HG02938 (cell line): Measurements from ENCODE around the gene SPTA1.

ENCODE experiments used
- ATAC-seq: cut with Tn5 transposase; IDR thresholded peaks from one replicate; pipeline ENCODE4 v1.9.1; 2021; ENCODE audit warnings: mild to moderate bottlenecking, moderate library complexity; ENCODE audit not compliant: unreplicated experiment

The SPTA1 gene

GRCh38 chr1:158687037-158687436, 522 bp upstream of the SPTA1 start:
- ATAC-seq, result no peak

GRCh38 chr1:158685085-158685484, 1.4 kb downstream of the SPTA1 start:
- no peak for ATAC-seq

GRCh38 chr1:158681606-158682005, 4.9 kb downstream of the SPTA1 start:
- no peak for ATAC-seq

GRCh38 chr1:158679289-158679688, 7.2 kb downstream of the SPTA1 start:
- no peak for ATAC-seq

GRCh38 chr1:158675563-158676323, 10.8 kb downstream of the SPTA1 start:
- no peak for ATAC-seq

- ATAC-seq, result no peak
These were observed 12.2 kb downstream of the SPTA1 start for GRCh38 chr1:158674302-158674701.

- ATAC-seq, result no peak
These were observed 20.5 kb downstream of the SPTA1 start for GRCh38 chr1:158666037-158666436.

GRCh38 chr1:158654571-158654970, 31.9 kb downstream of the SPTA1 start:
- no peak for ATAC-seq

- no peak for ATAC-seq
These were observed 32.4 kb downstream of the SPTA1 start for GRCh38 chr1:158654086-158654485.

- no peak for ATAC-seq
These were observed 33.7 kb downstream of the SPTA1 start for GRCh38 chr1:158652721-158653334.

GRCh38 chr1:158649052-158649451, 37.5 kb downstream of the SPTA1 start:
- no peak for ATAC-seq

- no peak for ATAC-seq
These were observed 40.0 kb downstream of the SPTA1 start for GRCh38 chr1:158646465-158646864.

- no peak for ATAC-seq
These were observed 42.1 kb downstream of the SPTA1 start for GRCh38 chr1:158644449-158644848.

GRCh38 chr1:158638904-158639303, 47.6 kb downstream of the SPTA1 start:
- ATAC-seq, result no peak

- ATAC-seq, result no peak
These were observed 48.4 kb downstream of the SPTA1 start for GRCh38 chr1:158638146-158638545.

- no peak for ATAC-seq
These were observed 72.8 kb downstream of the SPTA1 start for GRCh38 chr1:158613764-158614163.

GRCh38 chr1:158611916-158612315, 74.6 kb downstream of the SPTA1 start:
- ATAC-seq, result no peak

GRCh38 chr1:158607296-158607695, 79.2 kb downstream of the SPTA1 start:
- no peak for ATAC-seq

- no peak for ATAC-seq
These were observed 81.5 kb downstream of the SPTA1 start, which contains the start of gene OR10Z1 for GRCh38 chr1:158604968-158605367. TSS of gene OR10Z1 (plus strand) at chr1:158605268. CDS start at chr1:158606439, 1,171 bp downstream.

GRCh38 chr1:158600735-158601134, 85.8 kb downstream of the SPTA1 start:
- ATAC-seq, result no peak

GRCh38 chr1:158586942-158587341, 99.6 kb downstream of the SPTA1 start:
- no peak for ATAC-seq

- no peak for ATAC-seq
These were observed 102.6 kb downstream of the SPTA1 start for GRCh38 chr1:158583962-158584361.
